GM23248 (cell line): ENCODE results near the gene CCL18. TPM values are rescaled to one million over a fixed set of nuclear protein-coding genes. Genes with fewer than 3 reads are reported as not detected.
"Not testable (repeated sequence)": the region's sequence is repeated elsewhere in the genome, so short reads cannot be mapped to it uniquely, and the experiment has no call there.

ENCODE experiments used
- DNase-seq: peaks from one replicate; pipeline ENCODE4 v3.0.0-alpha.2; 2015
- H2AFZ ChIP-seq: fragments of 200-600 bp; sonication (generic); 2 replicates; pipeline ENCODE4 v1.6.1; 2016; ENCODE audit warnings: antibody characterized with exemption
- H3F3A ChIP-seq: fragments of 200-600 bp; sonication (generic); 2 replicates; pipeline ENCODE4 v1.6.1; 2016; ENCODE audit warnings: mild to moderate bottlenecking, antibody characterized with exemption, mixed run types; ENCODE audit not compliant: insufficient read depth
- H3K27ac ChIP-seq: fragments of 200-600 bp; sonication (generic); 2 replicates; pipeline ENCODE4 v1.5.1; 2016; ENCODE audit warnings: mild to moderate bottlenecking
- H3K27me3 ChIP-seq: fragments of 200-600 bp; sonication (generic); replicated peaks from 2 replicates; pipeline ENCODE4 v1.6.1; 2016; ENCODE audit warnings: mild to moderate bottlenecking; ENCODE audit not compliant: insufficient read depth
- H3K36me3 ChIP-seq: fragments of 200-600 bp; sonication (generic); 2 replicates; pipeline ENCODE4 v1.6.1; 2016; ENCODE audit warnings: low read depth, mild to moderate bottlenecking
- H3K4me1 ChIP-seq: fragments of 200-600 bp; sonication (generic); 2 replicates; pipeline ENCODE4 v1.6.1; 2016; ENCODE audit warnings: mild to moderate bottlenecking; ENCODE audit not compliant: insufficient read depth
- H3K4me2 ChIP-seq: fragments of 200-600 bp; sonication (generic); one replicate; pipeline ENCODE4 v1.6.1; 2016; ENCODE audit warnings: mild to moderate bottlenecking; ENCODE audit not compliant: unreplicated experiment
- H3K4me3 ChIP-seq: fragments of 200-600 bp; sonication (generic); 2 replicates; pipeline ENCODE4 v1.5.1; 2016; ENCODE audit warnings: mild to moderate bottlenecking
- H3K79me2 ChIP-seq: fragments of 200-600 bp; sonication (generic); 2 replicates; pipeline ENCODE4 v1.6.1; 2016; ENCODE audit warnings: mild to moderate bottlenecking; ENCODE audit not compliant: insufficient read depth
- H3K9ac ChIP-seq: fragments of 200-600 bp; sonication (generic); 2 replicates; pipeline ENCODE4 v1.6.1; 2016; ENCODE audit warnings: mild to moderate bottlenecking
- H3K9me2 ChIP-seq: fragments of 200-600 bp; sonication (generic); 2 replicates; pipeline ENCODE4 v1.6.1; 2016; ENCODE audit warnings: mixed run types, mild to moderate bottlenecking, moderate library complexity; ENCODE audit not compliant: insufficient read depth
- H3K9me3 ChIP-seq: fragments of 200-600 bp; sonication (generic); one replicate; pipeline ENCODE4 v1.6.1; 2017; ENCODE audit warnings: low read depth
- H4K20me1 ChIP-seq: fragments of 200-600 bp; sonication (generic); 2 replicates; pipeline ENCODE4 v1.6.0; 2016; ENCODE audit not compliant: insufficient read depth
- EZH2 ChIP-seq: fragments of 200-600 bp; sonication (generic); IDR thresholded peaks from 2 replicates; pipeline ENCODE4 v1.6.1; 2018; ENCODE audit warnings: antibody characterized with exemption, mild to moderate bottlenecking; ENCODE audit not compliant: insufficient read depth, poor library complexity, severe bottlenecking
- EZH2phosphoT487 ChIP-seq: fragments of 200-600 bp; sonication (generic); IDR thresholded peaks from 2 replicates; pipeline ENCODE4 v1.6.1; 2018; ENCODE audit warnings: antibody characterized with exemption, moderate library complexity, mild to moderate bottlenecking, low read depth; ENCODE audit not compliant: insufficient read depth
- WGBS, 2 experiments: methylation state at CpG; one replicate each; pipeline ENCODE4 v1.1.6; 2015 to 2017; ENCODE audit warnings: low lambda C conversion rate in 2 of 2, low coverage in 1 of 2; ENCODE audit errors: missing lambda C conversion rate in 2 of 2; 5-methylcytosine and 5-hydroxymethylcytosine counted together
- in situ Hi-C: fragments of 300-500 bp; cut with MboI; formaldehyde crosslinking; loops from 2 replicates; pipeline ENCODE4 v1.15.0; 2020
- polyA plus RNA-seq: library from polyadenylated mRNA; unstranded; fragments of >200 nt; fragmentation: Nextera tagmentation; extraction: Ambion mirVana; gene quantifications from 2 replicates; pipeline ENCODE4 v1.2.1, GENCODE V29; 2016
- small RNA-seq: library from RNA; depleted of rRNA; stranded (forward); fragments of <200 nt; gene quantifications from one replicate; pipeline ENCODE3, GENCODE V24; 2014; ENCODE audit warnings: low read depth, low replicate concordance
- total RNA-seq: library from RNA; depleted of rRNA; stranded (reverse); fragments of >200 nt; shearing (Covaris generic); gene quantifications from 2 replicates; pipeline ENCODE4 v1.2.3, GENCODE V29; 2014; rRNA removed

Gene CCL18
- total and polyA plus RNA-seq, 2 experiments from 2014 or later, result not detected

DNA sequence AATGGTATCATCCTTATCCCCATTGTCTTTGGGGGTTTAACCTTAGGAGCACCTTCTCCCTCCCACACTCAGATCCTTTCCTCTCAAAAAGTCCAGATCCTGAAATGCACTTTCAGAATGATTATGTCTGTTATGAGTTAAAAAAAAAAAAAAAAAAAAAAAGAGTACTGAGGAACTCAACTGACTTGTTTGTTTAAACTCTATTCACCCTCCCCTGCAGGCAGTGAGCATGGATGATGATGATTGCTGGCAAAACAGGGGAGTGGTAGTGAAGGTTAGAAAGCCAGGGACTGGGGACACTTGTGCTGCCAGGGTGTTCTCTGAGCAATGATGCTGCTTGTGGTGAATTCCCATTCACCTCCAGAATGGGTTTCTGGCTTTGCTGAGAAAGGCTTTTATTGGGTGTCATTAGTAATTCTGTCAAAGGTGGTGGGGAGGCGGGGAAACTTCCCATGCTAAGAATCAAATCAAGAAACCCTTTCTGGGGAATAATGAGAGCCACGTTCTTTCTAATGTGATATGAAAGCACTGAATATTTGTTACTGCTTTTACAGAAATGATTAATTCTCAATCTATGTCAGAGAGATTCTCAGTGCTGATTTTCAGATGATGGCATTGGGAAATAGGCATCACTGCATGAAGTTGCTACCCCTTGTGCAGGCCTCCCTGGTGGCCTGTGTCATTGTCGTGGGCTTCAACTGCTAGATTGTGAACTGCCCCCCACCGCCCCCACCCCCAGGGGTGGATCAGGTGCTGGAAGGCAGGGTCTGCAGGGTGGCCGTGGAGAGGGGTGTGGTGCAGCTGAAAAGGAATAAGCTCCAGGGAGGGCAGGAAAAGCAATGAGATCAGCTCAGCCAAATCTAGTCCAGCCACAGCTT is 53.7 kb downstream of the CCL18 start:
- Histone ChIP-seq H3K9ac (no peak overlapping the region), H3K4me1 (no peaks in the 10 kb centered on the region), H3K36me3 (no peaks in the 10 kb centered on the region), H3K27me3 (peaks cover 3% of the 10 kb centered on the region; the same call in 1 of the 2 replicates), H3K27ac (no peak overlapping the region), H3K4me2 (no peak overlapping the region), H4K20me1 (no peaks in the 10 kb centered on the region), H3K9me2 (no peaks in the 10 kb centered on the region), H3K4me3 (no peak overlapping the region), H3K79me2 (no peaks in the 10 kb centered on the region), H2AFZ (no peak overlapping the region), H3K9me3 (no peaks in the 10 kb centered on the region), H3F3A (no peaks in the 10 kb centered on the region)
- DNase-seq, result no peak
- no peak for TF ChIP-seq EZH2
- in situ Hi-C loops, result no loop called here
- WGBS, 2 experiments, result 0 to 2% methylated on average over 5 of the region's 5 CpGs

DNA sequence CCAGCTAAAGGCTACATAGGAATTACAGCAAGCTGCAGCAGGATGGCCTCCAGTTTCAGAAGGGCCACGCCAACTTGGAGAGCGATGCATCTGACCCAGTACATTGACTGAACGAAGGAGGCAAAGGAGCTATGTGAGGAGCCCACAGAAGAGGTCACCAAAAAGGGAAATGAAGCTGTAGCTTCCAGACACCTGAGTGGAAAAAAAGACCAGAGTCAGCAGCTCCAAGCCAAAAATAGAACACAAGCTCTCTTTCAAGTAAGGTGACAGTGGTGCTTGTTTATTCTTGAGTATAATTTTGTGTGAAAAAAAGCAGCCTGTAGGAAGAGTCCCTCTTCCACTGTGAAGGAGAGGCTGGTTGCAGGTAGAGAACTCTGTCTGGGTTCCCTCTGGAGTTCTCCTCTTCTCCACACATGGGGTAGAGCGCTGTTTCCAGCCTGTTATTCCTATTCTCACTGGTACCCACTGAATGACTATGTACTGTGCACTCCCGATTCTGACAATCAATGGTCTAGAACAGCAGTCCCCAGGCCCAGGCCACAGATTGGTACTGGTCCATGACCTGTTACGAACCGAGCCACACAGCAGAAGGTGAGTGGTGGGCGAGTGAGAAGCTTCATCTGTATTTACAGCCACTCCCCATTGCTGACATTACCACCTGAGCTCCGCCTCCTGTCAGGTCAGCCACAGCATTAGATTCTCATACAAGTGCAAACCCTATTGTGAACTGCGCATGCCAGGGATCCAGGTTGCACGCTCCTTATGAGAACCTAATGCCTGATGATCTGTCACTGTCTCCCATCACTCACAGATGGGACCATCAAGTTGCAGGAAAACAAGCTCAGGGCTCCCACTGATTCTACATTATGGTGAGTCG is 54.6 kb downstream of the CCL18 start:
- Histone ChIP-seq H3K27ac (no peak overlapping the region), H3K27me3 (peaks cover 3% of the 10 kb centered on the region; the same call in 1 of the 2 replicates), H3K36me3 (no peaks in the 10 kb centered on the region), H3K4me1 (no peaks in the 10 kb centered on the region), H3K4me3 (no peak overlapping the region), H3F3A (no peaks in the 10 kb centered on the region), H3K4me2 (no peak overlapping the region), H2AFZ (no peak overlapping the region), H3K79me2 (no peaks in the 10 kb centered on the region), H3K9ac (no peak overlapping the region), H3K9me2 (no peaks in the 10 kb centered on the region), H3K9me3 (no peaks in the 10 kb centered on the region), H4K20me1 (no peaks in the 10 kb centered on the region)
- WGBS, 2 experiments, result 36 to 37% methylated on average over 12 of the region's 12 CpGs
- TF ChIP-seq EZH2phosphoT487 (no peak), EZH2 (no peak)
- in situ Hi-C loops, result no loop called here
- DNase-seq, result no peak

DNA sequence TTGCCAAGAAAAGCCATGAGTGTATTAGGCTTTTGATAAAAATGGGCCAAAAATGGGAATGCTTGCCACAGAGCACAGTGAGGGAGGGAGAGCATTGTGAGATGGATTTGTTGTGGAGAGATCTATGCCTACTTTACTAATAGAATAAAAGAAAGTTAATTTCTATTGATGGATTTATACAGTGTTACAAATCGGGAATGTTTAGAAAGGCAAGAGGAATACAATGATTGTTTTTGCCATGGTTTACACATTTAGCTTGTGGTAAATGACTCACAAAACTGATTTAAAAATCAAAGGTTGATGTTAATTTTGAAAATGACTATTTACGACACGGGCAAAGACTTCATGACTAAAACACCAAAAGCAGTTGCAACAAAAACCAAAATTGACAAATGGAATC is 56.1 kb downstream of the CCL18 start:
- Histone ChIP-seq H3K36me3 (no peaks in the 10 kb centered on the region), H3K4me2 (no peak overlapping the region), H3K27ac (no peak overlapping the region), H3F3A (no peaks in the 10 kb centered on the region), H3K4me1 (no peaks in the 10 kb centered on the region), H3K9me2 (no peaks in the 10 kb centered on the region), H3K79me2 (no peaks in the 10 kb centered on the region), H4K20me1 (no peaks in the 10 kb centered on the region), H3K4me3 (no peak overlapping the region), H3K9me3 (no peaks in the 10 kb centered on the region), H3K27me3 (peaks cover 3% of the 10 kb centered on the region; the same call in 1 of the 2 replicates), H2AFZ (no peak overlapping the region), H3K9ac (no peak overlapping the region)
- DNase-seq, result no peak
- TF ChIP-seq EZH2phosphoT487 (no peak), EZH2 (no peak)
- WGBS, 2 experiments, result 52 to 58% methylated on average over 3 of the region's 3 CpGs
- in situ Hi-C loops, result no loop called here

DNA sequence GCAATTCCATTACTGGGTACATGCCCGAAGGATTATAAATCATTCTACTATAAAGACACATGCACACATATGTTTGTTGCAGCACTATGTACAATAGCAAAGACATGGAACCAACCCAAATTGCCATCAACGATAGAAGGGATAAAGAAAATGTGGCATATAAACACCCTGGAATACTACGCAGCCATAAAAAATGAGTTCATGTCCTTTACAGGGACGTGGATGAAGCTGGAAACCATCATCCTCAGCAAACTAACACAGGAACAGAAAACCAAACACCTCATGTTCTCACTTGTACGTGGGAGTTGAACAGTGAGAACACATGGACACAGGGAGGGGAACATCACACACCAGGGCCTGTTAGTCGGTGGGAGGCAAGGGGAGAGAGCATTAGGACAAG is 57.0 kb downstream of the CCL18 start:
- H3K79me2 ChIP-seq, H3F3A ChIP-seq, H3K9ac ChIP-seq, H3K4me1 ChIP-seq, H3K9me3 ChIP-seq, H3K36me3 ChIP-seq, H3K4me2 ChIP-seq, H4K20me1 ChIP-seq, H3K4me3 ChIP-seq, DNase-seq, H3K9me2 ChIP-seq, H3K27me3 ChIP-seq, H3K27ac ChIP-seq, in situ Hi-C loops, H2AFZ ChIP-seq: not testable (repeated sequence)
- 21 to 26% methylated on average over 6 of the region's 6 CpGs for WGBS, 2 experiments

Small RNAs within 50 kb of the gene (small RNA-seq; reads per million reads assigned to genes)
- gene RN7SL301P, result not detected

Other genes with a start within 250 kb of the CCL18 start
- gene HEATR9, start 195.4 kb upstream of the CCL18 start, total RNA-seq, result not detected in 2 replicates
- gene HEATR9, start 195.4 kb upstream of the CCL18 start, polyA plus RNA-seq, result not detected in 2 replicates
- not detected in 2 replicates for gene CCL5, start 183.9 kb upstream of the CCL18 start, total RNA-seq
- gene CCL5, start 183.9 kb upstream of the CCL18 start, polyA plus RNA-seq, result not detected in 2 replicates
- not detected in 2 replicates for gene RDM1, start 133.5 kb upstream of the CCL18 start, total RNA-seq
- gene RDM1, start 133.5 kb upstream of the CCL18 start, polyA plus RNA-seq, result not detected in 2 replicates
- gene LYZL6, start 120.6 kb upstream of the CCL18 start, total RNA-seq, result not detected in 2 replicates
- gene LYZL6, start 120.6 kb upstream of the CCL18 start, polyA plus RNA-seq, result not detected in 2 replicates
- not detected in 2 replicates for gene CCL16, start 82.8 kb upstream of the CCL18 start, total RNA-seq
- not detected in 2 replicates for gene CCL16, start 82.8 kb upstream of the CCL18 start, polyA plus RNA-seq
- gene CCL14, start 77.5 kb upstream of the CCL18 start, total RNA-seq, result not detected in 2 replicates
- gene CCL14, start 77.5 kb upstream of the CCL18 start, polyA plus RNA-seq, result not detected in 2 replicates
- gene CCL15, start 62.7 kb upstream of the CCL18 start, total RNA-seq, result not detected in 2 replicates
- gene CCL15, start 62.7 kb upstream of the CCL18 start, polyA plus RNA-seq, result not detected in 2 replicates
- gene CCL23, start 46.3 kb upstream of the CCL18 start, total RNA-seq, result not detected in 2 replicates
- gene CCL23, start 46.3 kb upstream of the CCL18 start, polyA plus RNA-seq, result not detected in 2 replicates
- not detected in 2 replicates for gene CCL3, start 25.9 kb downstream of the CCL18 start, total RNA-seq
- not detected in 2 replicates for gene CCL3, start 25.9 kb downstream of the CCL18 start, polyA plus RNA-seq
- not detected in 2 replicates for gene CCL4, start 39.6 kb downstream of the CCL18 start, total RNA-seq
- not detected in 2 replicates for gene CCL4, start 39.6 kb downstream of the CCL18 start, polyA plus RNA-seq
- gene TBC1D3B, start 112.4 kb downstream of the CCL18 start, total RNA-seq, result not detected in 2 replicates
- 0.64 and 1.0 TPM in 2 replicates for gene TBC1D3B, start 112.4 kb downstream of the CCL18 start, polyA plus RNA-seq
- gene CCL3L1, start 132.5 kb downstream of the CCL18 start, total RNA-seq, result not detected in 2 replicates
- gene CCL3L1, start 132.5 kb downstream of the CCL18 start, polyA plus RNA-seq, result 0.52 TPM in 1 of 2 replicates, not detected in the other
- 7.6 TPM in 1 of 2 replicates, not detected in the other for gene CCL4L2, start 146.8 kb downstream of the CCL18 start, total RNA-seq
- 0.69 TPM in 1 of 2 replicates, not detected in the other for gene CCL4L2, start 146.8 kb downstream of the CCL18 start, polyA plus RNA-seq
- not detected in 2 replicates for gene TBC1D3I, start 200.3 kb downstream of the CCL18 start, total RNA-seq
- gene TBC1D3I, start 200.3 kb downstream of the CCL18 start, polyA plus RNA-seq, result not detected in 2 replicates